GM12864 (cell line): ENCODE results near the gene TBCB.

Source experiments
- DNase-seq: peaks from one replicate; pipeline ENCODE4 v3.0.0-alpha.2; 2011; ENCODE audit warnings: low read depth
- H3K4me3 ChIP-seq: 2 replicates; pipeline ENCODE4 v1.5.1; 2011; ENCODE audit warnings: mild to moderate bottlenecking, low read depth, low read length, control low read depth
- TF ChIP-seq, protein P1 (sequence below): IDR thresholded peaks from 2 replicates; pipeline ENCODE4 v1.5.1; 2011; ENCODE audit warnings: low read depth, mild to moderate bottlenecking, moderate library complexity, low read length, control low read depth, inconsistent platforms; ENCODE audit errors: missing control alignments

Gene TBCB

DNA sequence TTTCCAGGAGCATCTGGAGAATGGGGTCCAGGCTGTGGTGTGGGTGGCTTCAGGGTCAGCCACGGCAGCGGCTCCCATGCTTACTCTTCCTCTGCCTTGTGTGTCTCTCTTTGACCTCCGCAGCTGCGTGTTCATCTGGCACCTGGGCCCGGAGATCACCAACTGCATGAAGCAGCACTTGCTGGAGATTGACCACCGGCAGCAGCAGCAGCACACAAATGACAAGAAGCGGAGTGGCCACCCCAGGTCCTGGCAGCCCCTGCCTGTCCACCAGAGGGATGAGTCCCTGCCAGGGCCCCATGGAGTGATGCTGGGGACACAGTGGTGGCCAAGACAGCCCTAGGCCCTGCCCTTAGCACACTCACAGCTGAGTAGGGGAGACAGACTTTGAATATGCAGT is 22.7 kb upstream of the TBCB start:
- TF ChIP-seq, protein P1, sequence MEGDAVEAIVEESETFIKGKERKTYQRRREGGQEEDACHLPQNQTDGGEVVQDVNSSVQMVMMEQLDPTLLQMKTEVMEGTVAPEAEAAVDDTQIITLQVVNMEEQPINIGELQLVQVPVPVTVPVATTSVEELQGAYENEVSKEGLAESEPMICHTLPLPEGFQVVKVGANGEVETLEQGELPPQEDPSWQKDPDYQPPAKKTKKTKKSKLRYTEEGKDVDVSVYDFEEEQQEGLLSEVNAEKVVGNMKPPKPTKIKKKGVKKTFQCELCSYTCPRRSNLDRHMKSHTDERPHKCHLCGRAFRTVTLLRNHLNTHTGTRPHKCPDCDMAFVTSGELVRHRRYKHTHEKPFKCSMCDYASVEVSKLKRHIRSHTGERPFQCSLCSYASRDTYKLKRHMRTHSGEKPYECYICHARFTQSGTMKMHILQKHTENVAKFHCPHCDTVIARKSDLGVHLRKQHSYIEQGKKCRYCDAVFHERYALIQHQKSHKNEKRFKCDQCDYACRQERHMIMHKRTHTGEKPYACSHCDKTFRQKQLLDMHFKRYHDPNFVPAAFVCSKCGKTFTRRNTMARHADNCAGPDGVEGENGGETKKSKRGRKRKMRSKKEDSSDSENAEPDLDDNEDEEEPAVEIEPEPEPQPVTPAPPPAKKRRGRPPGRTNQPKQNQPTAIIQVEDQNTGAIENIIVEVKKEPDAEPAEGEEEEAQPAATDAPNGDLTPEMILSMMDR: no peak
- no peak overlapping the region for H3K4me3 ChIP-seq
- no peak for DNase-seq

DNA sequence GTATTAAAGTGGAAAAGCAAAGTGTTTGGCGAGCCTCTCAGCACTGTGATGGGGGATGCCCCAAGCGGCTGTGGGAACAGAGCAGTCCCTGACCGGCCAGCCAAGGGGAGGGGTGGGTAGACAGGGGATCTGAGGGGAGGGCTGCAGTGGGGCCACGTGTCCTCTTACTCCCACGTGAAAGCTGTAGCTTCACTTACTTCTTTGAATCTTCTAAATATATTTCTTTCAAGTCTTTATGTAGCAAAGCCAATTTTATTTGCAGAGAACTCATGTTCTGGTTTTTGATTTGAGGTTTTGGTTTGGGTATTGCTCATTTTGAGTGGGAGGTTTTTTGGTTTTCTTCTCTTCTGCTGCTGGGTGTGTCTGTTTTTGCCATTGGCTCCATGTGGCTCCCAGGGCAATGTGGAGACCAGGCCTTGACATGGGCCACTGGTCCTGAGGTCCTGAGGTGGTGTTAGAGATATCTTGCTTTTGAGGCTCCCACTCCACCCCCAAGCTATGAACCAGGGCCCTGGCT is 22.1 kb upstream of the TBCB start:
- no peak overlapping the region for H3K4me3 ChIP-seq
- no peak for DNase-seq
- TF ChIP-seq, protein P1: no peak

DNA sequence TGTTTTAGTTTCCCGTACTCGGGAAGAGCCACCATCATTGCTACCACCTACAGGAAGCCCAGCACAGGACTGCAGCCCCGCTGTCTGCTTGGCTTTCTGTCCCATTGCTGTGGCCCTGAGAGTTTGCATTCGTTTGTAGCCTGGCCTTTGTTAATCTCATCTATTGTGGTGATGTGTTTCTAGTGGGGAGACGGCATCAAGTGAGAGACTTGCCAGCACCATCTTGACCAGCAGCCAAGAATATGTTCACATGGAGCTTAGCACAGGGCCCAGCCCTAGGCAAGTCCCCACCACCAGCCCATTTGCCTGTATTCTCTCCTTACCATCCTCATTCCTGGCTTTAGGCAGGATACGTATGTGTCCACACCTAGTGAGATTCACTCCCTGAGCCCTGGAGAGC is 21.6 kb upstream of the TBCB start:
- TF ChIP-seq, protein P1: no peak
- no peak overlapping the region for H3K4me3 ChIP-seq
- DNase-seq: no peak

DNA sequence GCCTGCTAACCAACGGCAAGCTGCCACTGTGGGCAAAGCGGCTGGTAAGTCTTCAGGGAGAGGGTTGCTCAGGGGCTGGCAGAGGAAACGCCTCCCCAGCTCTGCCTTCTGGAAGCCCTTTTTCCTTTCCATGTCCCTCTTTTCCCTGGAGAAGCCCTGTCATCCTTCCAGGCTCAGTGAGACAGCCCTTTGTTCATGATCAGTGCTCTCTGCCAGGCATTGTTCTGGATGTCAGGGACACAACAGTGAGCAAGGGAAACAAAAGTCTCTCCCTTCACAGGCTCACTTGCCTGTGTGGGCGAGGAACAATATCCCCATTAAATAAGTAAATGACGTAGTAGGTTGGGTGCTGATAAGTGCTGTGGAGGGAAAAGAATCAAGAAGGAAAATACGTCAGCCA is 18.2 kb upstream of the TBCB start:
- no peak overlapping the region for H3K4me3 ChIP-seq
- no peak for DNase-seq
- TF ChIP-seq, protein P1: no peak

DNA sequence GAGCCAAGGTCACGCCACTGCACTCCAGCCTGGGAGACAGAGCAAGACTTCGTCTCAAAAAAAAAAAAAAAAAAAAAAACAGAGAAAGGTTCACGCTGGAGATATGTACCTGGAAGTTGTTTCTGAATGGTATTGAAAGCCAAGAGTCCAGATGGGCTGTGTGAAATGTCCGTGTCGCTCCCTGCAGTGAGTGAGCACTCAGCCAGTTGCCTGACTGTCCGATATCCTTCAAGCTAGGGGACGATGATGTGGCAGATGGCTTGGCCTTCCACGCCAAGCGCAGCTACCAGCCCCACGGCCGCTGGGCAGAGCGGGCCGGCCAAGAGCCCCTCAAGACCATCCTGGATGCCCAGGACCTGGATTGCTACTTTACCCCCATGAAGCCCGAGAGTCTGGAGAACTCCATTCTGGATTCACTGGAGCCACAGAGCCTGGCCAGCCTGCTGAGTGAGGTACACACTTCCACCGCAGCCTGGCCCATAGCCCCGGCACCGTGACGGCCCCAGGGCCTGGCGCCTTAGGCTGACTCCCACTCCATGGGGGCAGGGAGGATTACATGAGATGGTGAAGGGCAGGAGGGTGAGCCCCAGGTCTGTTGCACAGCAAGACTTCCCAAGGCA is 16.0 kb upstream of the TBCB start:
- TF ChIP-seq, protein P1: no peak
- no peak for DNase-seq

DNA sequence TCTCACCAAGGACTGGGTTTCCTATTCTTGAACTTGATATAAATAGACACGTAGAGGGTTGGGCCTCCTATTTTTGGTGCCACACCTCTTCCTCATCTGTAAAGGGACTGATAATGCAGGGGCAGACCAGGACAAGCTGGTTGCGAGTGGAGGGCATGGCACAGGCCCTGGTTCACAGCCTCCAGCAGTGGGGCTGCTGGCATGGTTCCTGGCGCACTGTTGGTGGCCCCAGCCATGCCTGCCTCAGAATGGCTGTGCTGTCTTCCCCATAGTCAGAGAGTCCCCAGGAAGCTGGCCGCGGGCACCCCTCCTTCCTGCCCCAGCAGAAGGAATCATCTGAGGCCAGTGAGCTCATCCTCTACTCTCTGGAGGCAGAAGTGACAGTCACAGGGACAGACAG is 14.8 kb upstream of the TBCB start:
- no peak overlapping the region for H3K4me3 ChIP-seq
- no peak for DNase-seq
- TF ChIP-seq, protein P1: no peak

More for the DNA sequence above, 16.0 kb upstream of the TBCB start:
- no peak overlapping the region for H3K4me3 ChIP-seq
